GM12872 (cell line): ENCODE measurements around the gene PHF13.
A peak's percentile ranks its signal among the peaks of the same experiment; 100 is the strongest.

Experiments used
- TF ChIP-seq, protein P1 (sequence below): IDR thresholded peaks from 3 replicates; pipeline ENCODE4 v1.5.1; 2011; ENCODE audit warnings: low read depth, mild to moderate bottlenecking, low read length, moderate library complexity; ENCODE audit not compliant: insufficient read depth

The PHF13 gene

DNA sequence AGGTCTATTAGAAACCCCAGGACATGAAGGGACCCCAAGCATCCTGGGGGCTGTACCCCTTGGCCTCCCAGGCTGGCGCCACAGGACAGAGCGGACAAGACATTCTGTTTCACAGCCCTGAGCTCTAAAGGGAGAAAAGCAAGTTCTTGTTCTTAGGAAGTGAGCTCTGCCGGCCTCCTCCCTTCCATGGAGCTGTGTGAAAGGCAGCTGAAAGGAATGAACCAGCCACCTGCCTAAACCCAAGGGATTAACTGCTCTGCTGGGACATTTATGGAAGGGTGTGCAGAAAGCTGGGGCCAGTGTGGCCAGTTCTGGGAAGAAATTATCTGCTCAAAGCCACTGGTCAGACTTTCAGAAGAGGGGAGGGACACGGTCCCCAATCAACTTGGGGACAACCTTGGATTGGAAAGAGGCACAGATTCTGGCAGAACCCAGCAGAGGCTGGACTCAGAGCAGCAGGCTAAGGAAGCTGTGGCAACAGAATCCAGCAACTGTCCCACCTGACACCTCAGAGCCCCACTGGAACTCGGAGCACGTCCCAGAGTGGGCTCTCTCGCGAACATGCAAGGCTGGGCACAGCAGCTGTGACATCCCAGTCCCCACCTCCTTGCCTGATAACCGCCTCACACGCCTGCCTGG lies 13.0 kb upstream of the PHF13 start:
- TF ChIP-seq, protein P1, sequence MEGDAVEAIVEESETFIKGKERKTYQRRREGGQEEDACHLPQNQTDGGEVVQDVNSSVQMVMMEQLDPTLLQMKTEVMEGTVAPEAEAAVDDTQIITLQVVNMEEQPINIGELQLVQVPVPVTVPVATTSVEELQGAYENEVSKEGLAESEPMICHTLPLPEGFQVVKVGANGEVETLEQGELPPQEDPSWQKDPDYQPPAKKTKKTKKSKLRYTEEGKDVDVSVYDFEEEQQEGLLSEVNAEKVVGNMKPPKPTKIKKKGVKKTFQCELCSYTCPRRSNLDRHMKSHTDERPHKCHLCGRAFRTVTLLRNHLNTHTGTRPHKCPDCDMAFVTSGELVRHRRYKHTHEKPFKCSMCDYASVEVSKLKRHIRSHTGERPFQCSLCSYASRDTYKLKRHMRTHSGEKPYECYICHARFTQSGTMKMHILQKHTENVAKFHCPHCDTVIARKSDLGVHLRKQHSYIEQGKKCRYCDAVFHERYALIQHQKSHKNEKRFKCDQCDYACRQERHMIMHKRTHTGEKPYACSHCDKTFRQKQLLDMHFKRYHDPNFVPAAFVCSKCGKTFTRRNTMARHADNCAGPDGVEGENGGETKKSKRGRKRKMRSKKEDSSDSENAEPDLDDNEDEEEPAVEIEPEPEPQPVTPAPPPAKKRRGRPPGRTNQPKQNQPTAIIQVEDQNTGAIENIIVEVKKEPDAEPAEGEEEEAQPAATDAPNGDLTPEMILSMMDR = no peak

DNA sequence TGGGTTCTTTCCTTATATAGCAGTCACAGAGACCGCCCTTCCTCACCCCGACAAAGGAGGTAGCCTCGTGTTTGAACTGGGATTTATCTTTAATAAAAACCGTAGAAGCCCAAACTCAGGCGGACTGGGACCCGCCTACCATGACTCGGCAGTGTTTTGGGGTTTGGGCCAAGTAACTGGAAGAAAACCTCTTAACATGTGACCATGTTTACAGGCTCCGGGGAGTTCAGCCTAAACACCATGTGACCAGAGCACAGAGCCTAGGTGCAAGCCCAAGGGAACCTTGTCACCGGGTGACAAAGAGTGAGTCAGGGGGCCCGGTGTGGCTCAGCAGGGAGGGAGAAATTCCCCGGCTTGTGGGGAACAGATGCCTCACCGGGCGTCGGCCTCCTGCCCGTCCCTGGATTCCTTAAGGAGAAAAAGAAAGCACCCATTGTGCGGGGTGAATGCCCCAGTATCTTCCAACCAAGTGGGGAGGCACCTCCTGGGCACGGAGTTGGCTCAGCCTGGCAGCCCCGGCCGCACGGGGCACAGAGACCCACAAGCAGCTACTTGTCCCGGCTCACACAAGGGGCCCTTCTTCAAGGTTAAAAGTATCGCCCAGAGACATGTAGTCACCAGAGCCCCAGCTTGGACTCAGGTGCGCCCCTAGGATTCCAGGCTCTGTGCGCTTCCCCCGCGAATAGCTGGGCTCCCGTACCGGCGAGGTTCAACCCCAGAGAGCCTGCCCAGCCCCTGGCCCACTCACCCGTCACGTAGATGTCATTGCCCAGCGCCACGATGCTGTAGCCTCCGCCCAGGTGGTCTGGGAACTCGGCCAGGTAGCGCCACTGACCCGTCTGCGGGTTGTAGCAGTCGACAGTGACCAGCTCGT lies 12.2 kb upstream of the PHF13 start:
- TF ChIP-seq, protein P1 = 0 out of 3 replicates have a peak, but pooled peaks have one; percentile 24

DNA sequence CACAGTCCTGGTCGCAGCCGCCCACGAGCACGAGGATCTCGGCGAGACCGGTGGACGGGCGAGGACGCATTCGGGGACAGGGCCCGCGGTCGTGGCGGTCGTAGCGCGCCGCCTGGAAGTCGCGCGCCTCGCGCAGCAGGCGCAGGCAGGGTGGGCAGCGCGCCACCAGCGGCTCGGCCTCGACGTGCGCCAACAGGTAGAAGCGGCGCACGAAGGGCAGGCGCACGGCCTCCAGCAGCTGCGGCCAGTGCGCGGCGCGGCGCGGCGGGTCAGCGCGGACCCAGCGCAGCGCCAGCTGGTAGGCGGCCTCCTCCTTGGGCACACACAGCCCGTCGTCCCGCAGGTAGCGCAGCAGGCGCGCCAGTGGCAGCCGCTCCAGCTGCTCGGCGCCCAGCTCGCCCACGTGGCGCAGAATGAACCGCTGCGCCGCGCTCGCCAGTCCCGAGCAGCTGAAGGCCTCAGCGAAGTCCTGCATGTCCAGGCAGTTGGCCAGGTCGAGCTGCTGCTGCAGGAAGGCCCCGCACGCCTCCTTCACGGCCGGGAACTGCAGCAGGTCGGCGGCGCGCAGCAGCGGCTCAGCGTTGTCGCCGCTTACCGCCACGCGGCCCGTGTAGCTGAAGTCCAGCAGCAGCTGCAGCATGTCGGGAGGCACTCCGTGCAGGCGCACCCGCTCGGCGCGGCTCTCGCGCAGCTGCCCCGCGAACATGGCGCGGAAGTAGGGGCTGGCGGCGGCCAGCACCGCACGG lies 11.4 kb upstream of the PHF13 start:
- TF ChIP-seq, protein P1 = no peak

DNA sequence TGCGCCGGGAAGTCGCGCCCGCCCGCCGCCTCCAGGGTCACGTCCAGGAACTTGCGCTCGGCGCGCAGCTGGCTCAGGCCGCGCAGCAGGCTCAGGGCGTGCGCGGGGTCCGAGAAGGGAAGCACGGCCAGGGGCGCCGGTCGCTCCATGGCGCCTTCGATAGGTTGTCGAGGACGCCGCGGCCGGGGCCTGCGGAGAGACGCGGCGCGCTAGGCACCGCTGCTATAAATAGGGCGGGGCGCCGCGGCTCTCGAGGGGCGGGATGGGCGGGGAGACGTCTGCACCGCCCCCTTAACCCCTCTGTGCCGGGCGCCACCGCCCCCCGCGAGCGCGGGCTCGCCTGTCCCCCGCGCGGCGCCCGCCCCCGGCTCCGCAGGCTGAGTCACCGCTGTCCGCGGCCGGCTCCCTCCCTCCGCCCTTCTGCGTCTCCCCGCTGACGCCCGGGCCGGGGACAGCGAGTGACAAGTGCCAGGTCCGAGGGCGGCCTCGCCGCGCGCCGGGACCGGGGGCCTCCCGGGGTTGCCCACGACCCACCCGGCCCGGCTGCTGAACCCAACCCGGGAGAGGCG lies 10.8 kb upstream of the PHF13 start, which contains the start of gene KLHL21:
Gene KLHL21, minus strand, starts transcription at position 201 of the 569 bp plus-strand sequence. Its CDS starts 52 bp downstream, at position 149.
- TF ChIP-seq, protein P1 = no peak

DNA sequence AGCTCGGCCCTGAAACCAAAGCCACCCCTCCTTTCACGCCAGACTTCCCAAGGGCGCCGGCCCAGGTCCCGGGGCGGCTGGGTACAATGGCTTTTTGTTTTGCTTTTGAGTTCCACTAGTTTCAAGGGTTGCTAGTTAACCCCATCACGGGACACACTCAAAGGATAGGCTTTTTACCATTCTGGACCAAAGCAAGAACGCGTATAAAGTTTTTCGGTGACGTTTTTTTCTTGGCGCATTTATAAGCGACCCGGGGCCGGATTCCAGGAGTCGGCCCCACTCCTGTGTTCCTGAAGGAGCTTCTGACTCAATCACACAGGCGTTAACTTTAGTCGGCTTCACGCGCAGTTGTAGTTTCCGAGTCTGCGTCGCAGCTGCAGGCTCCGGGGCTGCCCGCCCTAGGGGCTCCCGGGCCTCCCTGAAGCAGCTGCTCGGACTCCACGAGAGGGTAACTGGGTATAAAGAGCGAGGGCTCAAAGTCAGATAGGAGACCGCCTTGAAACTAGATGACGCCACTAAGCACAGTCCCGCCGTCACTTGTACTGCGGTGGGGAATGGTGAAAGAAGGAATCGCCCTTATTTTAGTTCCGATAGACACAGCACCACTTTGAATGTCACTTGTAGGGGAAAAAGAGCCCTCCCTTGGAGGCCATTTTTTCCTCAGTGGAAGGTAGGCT lies 10.2 kb upstream of the PHF13 start:
- TF ChIP-seq, protein P1 = no peak

DNA sequence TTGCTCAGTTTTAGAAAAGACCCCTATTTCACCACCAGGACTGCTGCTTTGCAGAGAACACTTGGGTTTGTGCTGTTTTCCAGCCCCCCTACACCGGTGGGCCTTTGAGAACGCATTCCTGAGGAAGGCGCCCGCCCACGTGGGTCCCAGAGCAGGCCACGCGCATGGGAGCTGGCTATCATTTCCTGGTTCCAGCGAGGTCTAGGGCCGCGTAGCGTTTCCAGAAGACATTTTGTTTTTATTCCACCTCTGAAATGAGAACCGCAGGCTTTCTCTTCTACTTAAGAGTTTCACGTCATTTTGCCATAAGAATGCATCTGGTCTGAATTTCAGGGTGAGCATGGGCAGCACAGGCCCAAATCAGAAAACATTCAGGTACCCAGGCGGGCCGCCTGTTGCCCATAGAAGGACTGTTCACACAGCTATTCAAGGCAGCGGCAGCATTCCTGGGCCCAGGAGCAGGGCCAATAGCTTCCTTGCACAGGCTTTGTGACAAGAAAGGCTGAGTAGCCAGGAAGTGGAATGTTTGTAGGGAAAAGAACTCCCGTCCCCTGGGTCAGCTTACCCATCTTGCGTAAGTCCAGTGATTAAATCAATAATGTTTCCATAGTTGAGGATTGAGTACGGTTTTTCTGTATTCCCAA lies 9.5 kb upstream of the PHF13 start:
- TF ChIP-seq, protein P1 = 0 out of 3 replicates have a peak, but pooled peaks have one; percentile 5
